GM12864 (cell line): ENCODE results near the gene ARHGAP25.

Source experiments
- DNase-seq: peaks from one replicate; pipeline ENCODE4 v3.0.0-alpha.2; 2011; ENCODE audit warnings: low read depth
- H3K4me3 ChIP-seq: 2 replicates; pipeline ENCODE4 v1.5.1; 2011; ENCODE audit warnings: mild to moderate bottlenecking, low read depth, low read length, control low read depth
- CTCF ChIP-seq: IDR thresholded peaks from 2 replicates; pipeline ENCODE4 v1.5.1; 2011; ENCODE audit warnings: low read depth, mild to moderate bottlenecking, moderate library complexity, low read length, control low read depth, inconsistent platforms; ENCODE audit errors: missing control alignments

Gene ARHGAP25

DNA sequence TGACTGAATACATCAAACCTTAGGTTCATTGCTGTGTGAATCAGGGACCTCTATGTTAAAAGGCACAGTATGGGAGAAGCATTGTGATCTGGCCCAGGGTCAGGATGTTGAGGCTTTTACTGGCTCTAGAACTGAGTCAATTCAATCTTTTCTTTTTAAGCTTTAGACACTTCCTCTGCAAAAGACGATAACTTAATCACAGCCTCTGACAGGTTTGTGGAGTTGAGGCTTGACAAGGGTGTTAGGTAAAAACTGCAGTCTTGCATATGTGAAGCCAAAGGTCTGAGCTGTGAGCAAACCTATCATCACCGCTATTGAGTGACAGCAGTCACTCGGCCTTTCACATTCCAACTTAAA lies 17.3 kb upstream of the ARHGAP25 start:
- no peak for TF ChIP-seq CTCF
- DNase-seq = peak; percentile 40
- H3K4me3 ChIP-seq = no peak overlapping the region

- no peak for TF ChIP-seq CTCF
- DNase-seq = no peak
- no peak overlapping the region for H3K4me3 ChIP-seq
Observed at GRCh38 chr2:68719912-68720311, 14.7 kb upstream of the ARHGAP25 start.

DNA sequence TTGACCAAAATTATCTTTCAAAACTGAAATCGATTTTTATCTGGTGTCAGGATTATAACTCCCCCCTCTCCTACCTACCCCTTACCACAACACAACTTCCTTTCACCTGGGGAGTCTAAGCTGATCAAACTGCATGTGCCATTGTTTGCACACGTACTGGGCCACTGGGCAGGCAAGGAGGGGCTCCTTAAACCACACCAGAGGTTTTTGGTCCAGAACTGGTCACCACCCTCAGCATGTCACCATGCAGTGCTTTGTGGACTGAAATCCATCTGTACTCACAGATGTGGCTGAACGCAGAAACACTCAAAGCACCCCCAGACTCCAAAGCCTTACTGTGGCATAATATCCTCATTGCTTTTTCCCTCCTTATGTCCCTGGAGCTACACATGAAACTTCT lies 13.9 kb upstream of the ARHGAP25 start:
- no peak for DNase-seq
- no peak for TF ChIP-seq CTCF
- no peak overlapping the region for H3K4me3 ChIP-seq

GRCh38 chr2:68721482-68722101 lies 13.0 kb upstream of the ARHGAP25 start:
- no peak overlapping the region for H3K4me3 ChIP-seq
- no peak for TF ChIP-seq CTCF
- DNase-seq = peak; percentile 42

DNA sequence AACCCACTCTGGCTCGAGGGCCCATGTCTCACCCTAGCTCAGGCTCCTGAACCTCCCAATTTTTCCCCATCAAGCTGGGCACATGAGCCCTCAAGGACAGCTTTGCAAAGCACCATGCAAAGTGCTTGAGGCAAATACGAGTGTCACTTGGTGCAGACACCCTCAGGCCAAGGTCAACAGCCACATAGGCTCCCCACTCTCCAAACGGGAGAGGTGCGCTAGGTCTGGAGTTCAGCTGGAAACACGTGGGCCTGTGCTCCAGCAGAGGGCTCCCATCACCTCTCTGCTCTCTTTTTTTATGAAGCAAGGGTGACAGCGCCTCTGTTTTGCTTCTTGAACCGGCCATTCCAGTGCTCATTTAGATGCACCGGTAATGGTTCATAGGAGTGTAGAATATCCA lies 11.9 kb upstream of the ARHGAP25 start:
- TF ChIP-seq CTCF = peak; percentile 51
- no peak for DNase-seq
- H3K4me3 ChIP-seq = no peak overlapping the region

DNA sequence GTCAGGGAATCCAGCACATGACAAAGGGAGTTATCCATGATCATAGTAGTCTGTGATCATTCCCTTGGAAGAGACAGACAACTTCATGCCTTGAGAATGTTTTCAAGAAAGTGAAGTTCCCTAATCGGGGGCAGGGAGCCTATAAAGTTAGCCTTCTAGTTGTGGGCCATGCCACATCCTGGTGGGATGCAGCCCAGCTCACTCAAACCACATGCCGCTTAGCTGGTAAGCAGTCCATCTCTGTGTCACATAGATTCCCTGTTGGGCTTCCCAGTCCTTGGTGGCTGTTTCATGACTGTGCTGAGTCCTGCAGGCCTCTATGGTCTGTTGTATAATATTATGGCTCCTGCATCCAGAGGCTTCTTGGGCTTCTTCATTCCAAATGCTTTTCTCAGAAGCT lies 11.4 kb upstream of the ARHGAP25 start:
- DNase-seq = no peak

More for the DNA sequence above, 11.4 kb upstream of the ARHGAP25 start:
- no peak for TF ChIP-seq CTCF
- H3K4me3 ChIP-seq = no peak overlapping the region
